Measurements from ENCODE around the gene SLC25A15. TPM values are rescaled to one million over a fixed set of nuclear protein-coding genes. Genes with fewer than 3 reads are reported as not detected.

SLC25A15 gene
- 10 to 100 TPM; 13.4 to 13.5 TPM for total RNA-seq

DNA sequence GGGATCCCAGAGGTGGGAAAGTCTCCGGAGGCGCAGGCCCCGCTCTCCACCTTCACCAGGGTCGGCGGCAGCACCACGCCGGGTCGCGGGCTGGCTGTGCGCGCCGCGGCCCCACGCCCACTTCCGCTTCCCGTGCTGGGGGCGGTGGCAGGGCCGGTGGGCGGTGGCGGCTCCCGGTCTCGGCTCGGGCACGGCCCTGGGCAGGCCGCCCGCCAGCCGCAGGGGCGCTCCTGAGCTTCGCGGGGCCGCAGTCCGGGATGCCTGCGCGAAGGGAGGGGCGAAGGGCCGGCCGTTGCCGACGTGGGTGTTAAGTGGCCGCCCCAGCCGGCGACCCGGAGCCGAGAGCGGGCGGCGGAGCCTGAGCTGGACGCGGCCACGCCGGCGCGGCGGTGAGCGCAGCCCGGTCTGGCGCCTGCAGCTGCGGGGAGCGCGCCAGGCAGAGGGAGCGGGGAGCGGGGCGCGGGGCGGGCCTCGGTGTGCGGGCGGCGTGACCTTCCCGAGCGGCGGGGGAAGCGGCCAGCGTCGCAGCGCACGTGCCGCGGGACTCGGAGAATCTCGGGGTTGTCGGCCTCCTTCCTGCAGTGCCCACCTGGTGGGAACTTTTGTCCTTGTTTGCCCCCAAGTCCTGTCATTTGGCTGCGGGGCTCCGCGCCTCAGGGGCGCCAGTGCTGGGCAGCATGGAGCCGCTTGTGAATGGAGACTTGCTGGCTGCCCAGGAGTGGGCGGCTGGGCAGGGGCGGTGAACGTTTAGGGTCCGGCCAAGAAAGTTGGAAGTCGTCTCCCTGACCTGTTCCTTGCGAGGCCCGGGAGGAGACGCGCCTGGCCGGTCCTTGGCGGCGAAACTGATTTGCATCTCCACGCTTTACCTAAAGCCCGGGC is at the start of gene SLC25A15:
Gene SLC25A15, plus strand, starts transcription at position 337 of the 879 bp plus-strand sequence. CDS start 3,616 bp downstream, outside the sequence.
- Mint-ChIP-seq H3K27ac (peak within 1 kb of the TSS; percentile 77), H3K9me3 (ENCODE audit: insufficient read depth) (no peaks in the 10 kb centered on the region), H3K4me3 (peak within 1 kb of the TSS; percentile 79), H3K36me3 (ENCODE audit: low read depth) (peaks cover 2% of the 10 kb centered on the region), H3K27me3 (ENCODE audit: low read depth) (no peaks in the 10 kb centered on the region), H3K4me1 (ENCODE audit: low read depth) (peaks cover 50% of the 10 kb centered on the region)
- DNase-seq = peak; percentile 77
- peak; percentile 94 for ATAC-seq
- POLR2A ChIA-PET = interaction anchor here (0.8 to 1.4 kb wide), 3 partner anchors 12 to 19 kb away, joined by 3 to 5 read pairs (median 3); no protein-coding TSS in a partner anchor
- CTCF ChIA-PET = interaction anchor here (0.9 to 3.0 kb wide), 9 partner anchors 9 to 225 kb away, joined by 3 to 24 read pairs (median 5); partner anchors contain the start of gene MRPS31

DNA sequence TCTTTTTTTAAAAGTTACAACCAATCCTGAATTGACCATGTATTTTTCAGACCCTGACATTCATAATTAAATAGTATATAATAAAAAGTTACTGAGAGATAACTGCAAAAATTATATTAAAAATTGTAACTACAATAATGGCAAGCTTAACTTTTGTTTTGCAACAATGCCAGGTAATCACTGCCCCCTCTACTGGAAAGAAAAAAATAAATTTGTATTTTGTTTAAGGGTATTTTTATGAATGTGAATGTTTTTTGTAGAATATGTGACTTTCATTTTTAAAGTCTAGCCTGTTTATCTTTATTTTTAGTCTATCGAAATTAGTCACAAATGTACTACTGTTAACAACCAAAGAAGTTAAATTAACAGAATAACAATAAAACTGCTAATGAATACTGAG is 40.1 kb upstream of the SLC25A15 start:
- H3K4me1 Mint-ChIP-seq (ENCODE audit: low read depth) = no peaks in the 10 kb centered on the region
- no peaks in the 10 kb centered on the region for H3K27me3 Mint-ChIP-seq (ENCODE audit: low read depth)
- no peak for DNase-seq
- ChIA-PET POLR2A (no interaction called here), CTCF (interaction anchor here (0.7 kb wide), 1 partner anchor 19 kb away, joined by 3 read pairs; no protein-coding TSS in a partner anchor)
- H3K9me3 Mint-ChIP-seq (ENCODE audit: insufficient read depth) = no peaks in the 10 kb centered on the region
- H3K36me3 Mint-ChIP-seq (ENCODE audit: low read depth) = peaks cover 27% of the 10 kb centered on the region
- H3K27ac Mint-ChIP-seq = no peak overlapping the region
- no peak overlapping the region for H3K4me3 Mint-ChIP-seq
- no peak for ATAC-seq

DNA sequence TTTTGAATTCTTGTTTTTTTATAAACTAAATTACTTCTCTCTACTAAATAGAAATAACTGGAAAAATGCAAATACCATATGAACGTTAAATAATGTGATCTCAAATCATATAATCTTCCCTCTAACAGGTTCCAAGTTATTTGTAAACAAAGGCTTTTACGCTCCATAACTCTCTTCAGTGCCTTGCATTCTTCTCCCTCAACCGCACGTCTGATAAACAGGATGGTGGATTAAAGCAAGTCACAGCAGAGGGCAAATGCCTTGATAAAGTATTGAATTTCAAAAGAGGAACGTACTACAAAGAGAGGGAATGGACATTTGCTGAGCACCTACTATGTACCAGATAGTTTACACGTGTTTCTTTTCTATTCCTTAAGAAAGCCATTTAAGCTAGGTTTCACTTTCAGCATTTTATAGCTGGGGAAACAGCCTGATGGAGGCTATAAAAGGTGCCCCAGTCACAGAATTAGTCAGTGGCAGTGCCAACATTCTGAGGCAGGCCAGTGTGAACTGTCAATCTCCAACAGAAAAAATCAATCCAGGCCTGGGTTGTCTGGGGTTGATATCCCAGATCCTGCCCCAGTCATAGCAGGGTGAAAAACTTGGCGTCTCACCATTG is 34.2 kb upstream of the SLC25A15 start:
- no peak overlapping the region for H3K4me3 Mint-ChIP-seq
- CTCF ChIA-PET = no interaction called here
- POLR2A ChIA-PET = no interaction called here

DNA sequence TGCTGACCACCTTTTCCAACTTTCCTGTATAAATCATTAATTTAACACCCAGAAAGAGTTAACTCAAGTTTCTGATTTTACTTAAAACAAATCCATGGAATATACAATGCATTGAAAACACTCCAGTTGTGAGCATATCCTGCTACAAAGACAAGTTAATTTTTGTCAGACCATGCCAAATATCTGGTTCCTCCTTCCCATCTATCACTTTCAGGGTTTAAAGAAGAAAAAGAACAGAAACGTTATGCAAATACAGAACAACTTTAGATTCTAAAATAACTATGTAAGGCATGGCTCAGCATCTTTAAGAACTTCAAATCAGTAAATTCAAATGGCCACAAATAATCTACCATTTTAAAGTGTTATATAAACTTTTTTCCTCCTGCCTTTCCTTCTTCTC is 33.4 kb upstream of the SLC25A15 start:
- Mint-ChIP-seq H3K27ac (no peak overlapping the region), H3K27me3 (ENCODE audit: low read depth) (no peaks in the 10 kb centered on the region), H3K36me3 (ENCODE audit: low read depth) (peaks cover 42% of the 10 kb centered on the region), H3K4me3 (no peak overlapping the region), H3K9me3 (ENCODE audit: insufficient read depth) (no peaks in the 10 kb centered on the region), H3K4me1 (ENCODE audit: low read depth) (no peaks in the 10 kb centered on the region)
- ChIA-PET CTCF (interaction anchor here (1.8 kb wide), 1 partner anchor 9 kb away, joined by 4 read pairs; no protein-coding TSS in a partner anchor), POLR2A (no interaction called here)
- DNase-seq = no peak
- no peak for ATAC-seq

More for the DNA sequence above, 34.2 kb upstream of the SLC25A15 start:
- no peaks in the 10 kb centered on the region for H3K4me1 Mint-ChIP-seq (ENCODE audit: low read depth)
- peaks cover 40% of the 10 kb centered on the region for H3K36me3 Mint-ChIP-seq (ENCODE audit: low read depth)
- DNase-seq (no peak), ATAC-seq (no peak)
- H3K9me3 Mint-ChIP-seq (ENCODE audit: insufficient read depth) = no peaks in the 10 kb centered on the region
- no peak overlapping the region for H3K27ac Mint-ChIP-seq
- H3K27me3 Mint-ChIP-seq (ENCODE audit: low read depth) = no peaks in the 10 kb centered on the region

DNA sequence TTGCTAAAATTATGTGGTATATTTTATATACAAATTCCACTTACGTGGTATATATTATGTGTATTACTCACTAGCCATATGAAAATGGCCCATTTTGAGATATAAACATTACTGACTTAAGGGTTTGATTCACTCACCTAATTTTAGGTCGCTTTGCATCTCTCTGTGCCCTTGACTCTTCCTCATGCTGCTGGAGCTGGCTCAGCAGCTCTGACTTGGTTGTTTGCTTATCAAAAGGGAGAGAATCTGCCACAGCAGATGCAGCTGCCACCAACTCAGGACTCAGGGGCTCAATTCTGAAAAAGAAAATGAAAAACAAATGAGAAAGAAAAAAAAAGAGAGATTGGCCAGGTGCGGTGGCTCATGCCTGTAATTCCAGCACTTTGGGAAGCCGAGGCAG is 30.6 kb upstream of the SLC25A15 start:
- no peak for DNase-seq
- ChIA-PET CTCF (interaction anchor here (1.0 kb wide), 1 partner anchor 19 kb away, joined by 3 read pairs; no protein-coding TSS in a partner anchor), POLR2A (no interaction called here)
- Mint-ChIP-seq H3K9me3 (ENCODE audit: insufficient read depth) (no peaks in the 10 kb centered on the region), H3K36me3 (ENCODE audit: low read depth) (peaks cover 35% of the 10 kb centered on the region), H3K27me3 (ENCODE audit: low read depth) (no peaks in the 10 kb centered on the region), H3K27ac (no peak overlapping the region), H3K4me3 (no peak overlapping the region), H3K4me1 (ENCODE audit: low read depth) (peaks cover 9% of the 10 kb centered on the region)
- no peak for ATAC-seq

DNA sequence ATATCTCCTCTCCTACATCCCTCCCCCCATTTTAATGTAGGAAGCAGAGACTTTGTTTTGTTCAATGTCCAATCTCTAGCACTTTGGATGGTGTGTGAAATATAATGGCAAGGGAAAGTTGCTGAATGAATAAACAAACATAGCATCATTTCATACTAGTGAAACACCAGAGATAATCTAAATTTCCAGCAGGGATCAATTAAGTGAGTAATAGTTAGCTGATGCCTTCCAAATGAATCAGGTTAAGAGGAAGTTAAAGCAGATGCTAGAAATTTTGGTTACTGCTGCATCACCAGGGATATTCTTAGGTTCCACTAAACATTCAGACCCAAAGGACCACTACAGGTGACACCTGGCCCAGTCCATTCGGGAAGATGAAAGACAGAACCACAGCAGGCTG is 26.6 kb upstream of the SLC25A15 start:
- ChIA-PET POLR2A (interaction anchor here (0.7 kb wide), 1 partner anchor 26 kb away, joined by 3 read pairs; no protein-coding TSS in a partner anchor), CTCF (interaction anchor here (6.2 kb wide), 1 partner anchor 15 kb away, joined by 42 read pairs; no protein-coding TSS in a partner anchor)
- Mint-ChIP-seq H3K27ac (no peak overlapping the region), H3K27me3 (ENCODE audit: low read depth) (no peaks in the 10 kb centered on the region), H3K4me1 (ENCODE audit: low read depth) (peaks cover 35% of the 10 kb centered on the region), H3K9me3 (ENCODE audit: insufficient read depth) (no peaks in the 10 kb centered on the region), H3K36me3 (ENCODE audit: low read depth) (peaks cover 42% of the 10 kb centered on the region), H3K4me3 (no peak overlapping the region)
- DNase-seq (no peak), ATAC-seq (no peak)

DNA sequence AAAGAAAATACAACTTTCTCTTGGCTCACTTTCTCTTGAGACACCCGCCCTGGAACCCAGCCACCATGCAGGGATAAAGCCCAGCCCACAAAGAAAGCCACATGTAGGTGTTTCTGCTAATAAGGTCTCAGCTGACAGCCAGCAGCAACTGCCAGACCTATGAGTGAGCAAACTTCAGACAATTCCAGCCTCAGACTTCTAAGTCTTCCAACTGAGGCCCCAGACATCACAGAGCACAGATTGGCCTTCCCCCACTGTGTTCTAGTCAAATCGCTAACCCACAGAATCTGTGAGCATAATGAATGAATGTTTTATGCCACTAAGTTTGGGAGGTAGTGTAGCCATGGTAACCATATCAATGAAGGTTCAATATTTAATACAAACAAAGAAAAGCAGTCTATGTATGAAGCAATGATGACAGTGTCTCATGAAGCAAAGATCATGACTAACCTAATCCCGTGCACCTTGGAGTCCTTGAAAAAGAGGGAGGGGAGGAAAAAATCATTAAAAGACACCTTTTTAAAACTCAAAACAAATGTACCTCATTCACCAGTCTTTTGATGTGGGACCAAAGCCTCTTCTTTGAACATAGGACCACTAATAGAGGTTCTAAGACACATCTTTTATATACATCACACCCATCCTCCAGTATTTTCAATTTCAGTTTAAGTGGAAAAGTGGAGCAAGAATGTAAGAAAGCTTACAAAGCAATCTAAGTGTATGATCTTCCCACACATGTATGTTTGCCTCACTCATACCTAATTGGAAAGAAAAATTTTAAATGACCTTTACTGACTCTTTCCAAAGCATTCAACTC is 24.6 kb upstream of the SLC25A15 start:
- Mint-ChIP-seq H3K9me3 (ENCODE audit: insufficient read depth) (no peaks in the 10 kb centered on the region), H3K27ac (peak overlapping the region; percentile 49), H3K27me3 (ENCODE audit: low read depth) (no peaks in the 10 kb centered on the region), H3K36me3 (ENCODE audit: low read depth) (peaks cover 40% of the 10 kb centered on the region), H3K4me3 (no peak overlapping the region), H3K4me1 (ENCODE audit: low read depth) (peaks cover 47% of the 10 kb centered on the region)
- DNase-seq (no peak), ATAC-seq (peak; percentile 85)
- ChIA-PET CTCF (interaction anchor here (1.0 to 6.2 kb wide), 4 partner anchors 8 to 96 kb away, joined by 3 to 42 read pairs (median 4); no protein-coding TSS in a partner anchor), POLR2A (no interaction called here)

DNA sequence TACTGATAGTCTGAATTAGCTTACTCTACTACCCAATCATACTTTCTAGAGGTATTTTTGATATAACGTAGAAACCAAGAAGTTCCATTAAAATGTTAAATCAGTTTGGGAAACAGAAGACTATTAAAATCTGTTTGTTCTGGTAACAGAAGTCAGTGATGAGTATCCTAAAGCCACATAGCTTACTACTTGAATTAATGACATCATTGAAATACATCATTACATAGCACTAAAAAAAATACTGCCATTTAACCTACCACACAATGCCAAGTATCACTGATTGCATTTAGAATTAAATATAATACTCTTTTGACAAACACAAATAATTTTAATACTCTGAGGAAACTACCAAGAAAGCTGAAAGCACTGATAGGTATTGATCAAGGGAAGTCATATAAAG is 23.8 kb upstream of the SLC25A15 start:
- DNase-seq = no peak
- ChIA-PET POLR2A (no interaction called here), CTCF (interaction anchor here (1.0 to 6.2 kb wide), 5 partner anchors 9 to 97 kb away, joined by 3 to 42 read pairs (median 4); partner anchors contain the start of gene SLC25A15)
- H3K36me3 Mint-ChIP-seq (ENCODE audit: low read depth) = peaks cover 39% of the 10 kb centered on the region
- peaks cover 52% of the 10 kb centered on the region for H3K4me1 Mint-ChIP-seq (ENCODE audit: low read depth)
- no peak overlapping the region for H3K4me3 Mint-ChIP-seq
- H3K9me3 Mint-ChIP-seq (ENCODE audit: insufficient read depth) = no peaks in the 10 kb centered on the region
- H3K27me3 Mint-ChIP-seq (ENCODE audit: low read depth) = no peaks in the 10 kb centered on the region
- H3K27ac Mint-ChIP-seq = no peak overlapping the region
- no peak for ATAC-seq

DNA sequence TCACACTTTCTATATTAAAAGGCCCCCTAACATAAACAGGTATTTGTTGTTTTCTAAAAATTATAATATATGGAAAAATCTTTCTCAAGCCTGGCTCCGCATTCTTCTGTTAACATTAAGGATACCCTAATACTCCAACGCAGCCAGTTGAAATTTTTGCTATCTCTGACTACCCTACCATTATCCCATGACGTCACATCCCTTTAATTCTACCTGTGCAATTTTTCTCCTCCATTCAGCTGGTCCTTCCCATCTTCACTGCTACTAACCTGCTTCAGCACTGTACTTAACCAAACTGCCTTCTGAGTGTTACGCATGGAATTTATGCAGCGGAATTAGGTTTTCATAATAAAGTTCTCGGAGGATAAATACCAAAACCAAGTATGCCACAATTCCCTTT is 19.4 kb upstream of the SLC25A15 start:
- peaks cover 49% of the 10 kb centered on the region for H3K4me1 Mint-ChIP-seq (ENCODE audit: low read depth)
- peaks cover 19% of the 10 kb centered on the region for H3K36me3 Mint-ChIP-seq (ENCODE audit: low read depth)
- no peaks in the 10 kb centered on the region for H3K9me3 Mint-ChIP-seq (ENCODE audit: insufficient read depth)
- no peaks in the 10 kb centered on the region for H3K27me3 Mint-ChIP-seq (ENCODE audit: low read depth)
- H3K4me3 Mint-ChIP-seq = peak overlapping the region; percentile 97
- ChIA-PET CTCF (interaction anchor here (1.0 to 1.9 kb wide), 3 partner anchors 9 to 45 kb away, joined by 5 to 6 read pairs (median 5); partner anchors contain the start of gene SLC25A15), POLR2A (interaction anchor here (0.9 to 1.2 kb wide), 3 partner anchors 9 to 152 kb away, joined by 3 read pairs; partner anchors contain the start of gene SLC25A15)
- peak overlapping the region; percentile 97 for H3K27ac Mint-ChIP-seq
- ATAC-seq (no peak), DNase-seq (no peak)

DNA sequence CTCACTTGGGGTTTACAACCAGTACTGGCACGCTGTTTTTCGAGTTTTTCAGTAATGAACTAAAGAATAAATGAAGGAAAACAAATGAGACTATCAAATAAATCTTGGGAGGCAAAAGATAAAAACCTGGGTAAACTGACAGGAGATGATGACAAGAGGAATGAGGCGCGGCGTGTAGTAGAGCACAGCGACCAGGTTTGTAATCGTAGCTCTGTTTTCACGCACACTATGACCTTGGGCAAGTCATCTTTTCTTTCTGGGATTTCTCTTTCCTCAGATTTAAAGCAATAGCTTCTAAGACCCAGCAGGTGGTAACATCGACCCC is 18.8 kb upstream of the SLC25A15 start:
- no peak for DNase-seq
- no peaks in the 10 kb centered on the region for H3K9me3 Mint-ChIP-seq (ENCODE audit: insufficient read depth)
- CTCF ChIA-PET = interaction anchor here (1.0 to 1.9 kb wide), 3 partner anchors 9 to 44 kb away, joined by 5 to 6 read pairs (median 5); partner anchors contain the start of gene SLC25A15
- H3K27ac Mint-ChIP-seq = peak overlapping the region; percentile 97
- POLR2A ChIA-PET = interaction anchor here (0.9 to 1.2 kb wide), 3 partner anchors 9 to 151 kb away, joined by 3 read pairs; partner anchors contain the start of gene SLC25A15
- peaks cover 19% of the 10 kb centered on the region for H3K36me3 Mint-ChIP-seq (ENCODE audit: low read depth)
- no peak for ATAC-seq
- H3K4me1 Mint-ChIP-seq (ENCODE audit: low read depth) = peaks cover 47% of the 10 kb centered on the region
- H3K4me3 Mint-ChIP-seq = peak overlapping the region; percentile 97
- H3K27me3 Mint-ChIP-seq (ENCODE audit: low read depth) = no peaks in the 10 kb centered on the region
